HG02840 (cell line): ENCODE results near the gene NPAS3.

ENCODE experiments used
- ATAC-seq: cut with Tn5 transposase; IDR thresholded peaks from one replicate; pipeline ENCODE4 v1.9.1; 2021; ENCODE audit warnings: mild to moderate bottlenecking, moderate library complexity, moderate number of reproducible peaks; ENCODE audit not compliant: unreplicated experiment, low FRiP score

The NPAS3 gene

GRCh38 chr14:33711811-33712216 is 773.1 kb downstream of the NPAS3 start:
- no peak for ATAC-seq

- no peak for ATAC-seq
Observed at GRCh38 chr14:33714527-33715226, 776.0 kb downstream of the NPAS3 start.

GRCh38 chr14:33715227-33715528 is 776.5 kb downstream of the NPAS3 start:
- no peak for ATAC-seq

- no peak for ATAC-seq
Observed at GRCh38 chr14:33716921-33717320, 778.2 kb downstream of the NPAS3 start.

- ATAC-seq: no peak
Observed at GRCh38 chr14:33717866-33718265, 779.2 kb downstream of the NPAS3 start.

- no peak for ATAC-seq
Observed at GRCh38 chr14:33720284-33720787, 781.7 kb downstream of the NPAS3 start.

GRCh38 chr14:33726685-33727084 is 788.0 kb downstream of the NPAS3 start:
- no peak for ATAC-seq

- ATAC-seq: no peak
Observed at GRCh38 chr14:33727606-33728005, 788.9 kb downstream of the NPAS3 start.

- no peak for ATAC-seq
Observed at GRCh38 chr14:33728010-33728498, 789.4 kb downstream of the NPAS3 start.

- no peak for ATAC-seq
Observed at GRCh38 chr14:33730156-33730555, 791.5 kb downstream of the NPAS3 start.

GRCh38 chr14:33732175-33732574 is 793.5 kb downstream of the NPAS3 start:
- ATAC-seq: no peak

GRCh38 chr14:33733310-33733709 is 794.6 kb downstream of the NPAS3 start:
- no peak for ATAC-seq

GRCh38 chr14:33733721-33734120 is 795.0 kb downstream of the NPAS3 start:
- no peak for ATAC-seq

GRCh38 chr14:33734387-33734786 is 795.7 kb downstream of the NPAS3 start:
- ATAC-seq: no peak

- ATAC-seq: no peak
Observed at GRCh38 chr14:33736299-33736825, 797.7 kb downstream of the NPAS3 start.

- ATAC-seq: no peak
Observed at GRCh38 chr14:33736979-33737378, 798.3 kb downstream of the NPAS3 start.

GRCh38 chr14:33737446-33737845 is 798.8 kb downstream of the NPAS3 start:
- ATAC-seq: no peak

GRCh38 chr14:33738029-33738428 is 799.4 kb downstream of the NPAS3 start:
- ATAC-seq: no peak

GRCh38 chr14:33738491-33738890 is 799.8 kb downstream of the NPAS3 start:
- ATAC-seq: no peak

GRCh38 chr14:33740531-33740930 is 801.9 kb downstream of the NPAS3 start:
- ATAC-seq: no peak

GRCh38 chr14:33742166-33742565 is 803.5 kb downstream of the NPAS3 start:
- no peak for ATAC-seq

- no peak for ATAC-seq
Observed at GRCh38 chr14:33745163-33745562, 806.5 kb downstream of the NPAS3 start.
